Activated gamma-delta T cell treated with Interleukin-2 at 50 U/mL for 16 hours (primary cell): ENCODE data around the gene DPP10.
"Not testable (repeated sequence)": the region's sequence is repeated elsewhere in the genome, so short reads cannot be mapped to it uniquely, and the experiment has no call there.

Source experiments
- DNase-seq: peaks from one replicate; pipeline ENCODE4 v3.0.0-alpha.2; 2020

Gene DPP10

GRCh38 chr2:114442510-114442909, at the start of gene DPP10:
Gene DPP10 (plus strand): TSS chr2:114442641.
- no peak for DNase-seq

GRCh38 chr2:114400890-114401289, 41.6 kb upstream of the DPP10 start:
- DNase-seq, result no peak

DNA sequence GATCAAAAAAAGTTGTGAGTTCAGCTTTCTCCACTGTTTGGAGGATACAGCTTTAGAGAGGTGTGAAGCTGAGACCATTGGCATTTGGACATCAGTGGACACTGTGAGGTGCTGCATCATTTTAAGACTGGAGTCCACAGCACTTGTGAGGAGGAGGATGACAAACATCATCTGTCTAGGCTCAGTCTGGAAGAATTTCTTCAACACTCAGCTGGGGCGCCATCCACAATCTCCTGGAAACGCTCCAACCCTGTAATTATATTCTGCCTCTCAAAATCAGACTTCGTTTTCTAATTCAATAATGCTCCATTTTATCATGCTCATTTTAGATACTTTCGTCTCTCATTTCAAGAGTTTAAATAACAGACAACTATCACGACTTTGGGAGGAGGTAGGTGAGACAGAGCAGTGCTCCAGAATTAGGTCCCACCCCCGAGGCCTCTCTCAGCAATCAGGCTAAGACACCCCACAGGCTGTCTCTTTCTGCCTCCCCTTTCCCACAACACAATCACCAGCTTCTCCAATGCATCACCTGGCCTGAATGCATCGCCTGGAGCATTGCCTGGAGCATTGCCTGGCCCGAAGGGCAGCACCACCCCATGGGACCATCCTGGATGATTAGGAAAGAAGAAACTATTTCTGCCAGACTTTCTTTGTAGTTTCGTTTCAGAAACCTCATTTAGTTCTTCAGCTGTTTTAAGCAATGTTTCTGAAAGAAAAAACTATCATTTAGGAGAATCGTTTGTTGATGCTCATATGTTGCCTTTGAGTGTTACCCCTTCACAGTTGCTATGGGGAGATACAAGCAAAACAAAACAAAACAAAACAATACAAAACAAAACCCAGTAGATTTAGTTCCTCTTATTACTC, 37.0 kb upstream of the DPP10 start:
- DNase-seq, result no peak

DNA sequence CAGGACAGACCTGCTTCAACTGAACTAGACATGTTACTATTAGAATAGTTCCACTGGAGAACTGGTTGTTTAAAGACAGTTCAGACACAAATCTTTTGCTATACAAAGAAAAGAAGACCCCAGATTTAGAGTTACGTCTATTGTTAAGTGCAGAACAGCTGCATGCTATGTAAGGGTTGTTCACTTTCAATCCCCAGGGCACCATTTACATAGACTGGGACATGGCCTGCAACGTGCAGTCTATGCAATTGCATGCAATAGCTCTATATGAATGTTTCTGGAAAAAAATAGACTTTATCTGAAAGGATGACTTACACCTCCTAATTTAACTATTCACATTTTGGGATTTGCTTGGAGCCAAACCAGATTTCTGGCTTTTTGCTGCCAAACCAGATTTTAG, 36.1 kb upstream of the DPP10 start:
- no peak for DNase-seq

DNA sequence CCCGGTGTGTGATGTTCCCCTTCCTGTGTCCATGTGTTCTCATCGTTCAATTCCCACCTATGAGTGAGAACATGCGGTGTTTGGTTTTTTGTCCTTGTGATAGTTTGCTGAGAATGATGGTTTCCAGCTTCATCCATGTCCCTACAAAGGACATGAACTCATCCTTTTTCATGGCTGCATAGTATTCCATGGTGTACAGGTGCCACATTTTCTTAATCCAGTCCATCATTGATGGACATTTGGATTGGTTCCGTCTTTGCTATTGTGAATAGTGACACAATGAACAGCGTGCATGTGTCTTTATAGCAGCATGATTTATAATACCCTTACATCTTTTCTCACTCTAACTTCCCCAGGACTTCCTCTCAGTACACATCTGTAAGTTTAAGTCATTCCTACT, 35.1 kb upstream of the DPP10 start:
- DNase-seq, result not testable (repeated sequence)

DNA sequence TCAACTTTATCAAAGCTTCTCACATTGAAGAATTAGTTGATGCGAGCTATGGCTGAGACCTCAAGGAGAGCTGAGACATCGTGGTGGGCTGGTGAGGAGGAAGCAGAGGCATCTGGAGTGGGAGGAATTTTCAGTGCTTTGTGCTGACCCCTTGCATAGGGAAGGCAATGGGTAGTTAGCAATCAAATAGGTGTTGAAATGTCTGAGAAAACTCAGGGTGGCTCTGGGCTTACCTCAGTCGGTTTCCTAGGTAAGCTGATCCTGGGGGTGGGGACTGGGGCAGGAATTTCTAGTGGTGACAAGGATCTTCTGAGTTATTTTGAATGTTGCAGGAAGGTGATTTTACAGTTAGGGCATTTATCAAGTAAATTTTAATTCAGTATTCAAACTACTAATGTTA, 20.7 kb upstream of the DPP10 start:
- no peak for DNase-seq

GRCh38 chr2:114424699-114425098, 17.7 kb upstream of the DPP10 start:
- no peak for DNase-seq

DNA sequence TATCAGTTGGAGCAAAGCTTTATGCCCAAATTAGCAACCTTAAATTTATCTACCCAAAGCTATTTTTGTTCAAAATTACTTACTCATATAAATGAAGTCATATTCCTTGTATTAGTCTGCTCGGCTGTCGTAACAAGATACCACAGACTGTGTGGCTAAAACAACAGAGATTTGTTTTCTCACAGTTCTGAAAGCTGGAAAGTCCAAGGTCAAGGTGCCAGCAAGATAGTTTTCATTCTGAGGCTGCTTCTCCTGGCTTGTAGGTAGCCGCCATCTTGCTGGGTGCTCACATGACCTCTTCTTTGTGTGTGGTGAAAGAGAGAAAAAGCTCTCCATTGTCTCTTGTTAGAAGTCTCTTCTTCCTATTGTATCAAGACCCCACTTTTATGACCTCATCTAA, 15.7 kb upstream of the DPP10 start:
- no peak for DNase-seq

DNA sequence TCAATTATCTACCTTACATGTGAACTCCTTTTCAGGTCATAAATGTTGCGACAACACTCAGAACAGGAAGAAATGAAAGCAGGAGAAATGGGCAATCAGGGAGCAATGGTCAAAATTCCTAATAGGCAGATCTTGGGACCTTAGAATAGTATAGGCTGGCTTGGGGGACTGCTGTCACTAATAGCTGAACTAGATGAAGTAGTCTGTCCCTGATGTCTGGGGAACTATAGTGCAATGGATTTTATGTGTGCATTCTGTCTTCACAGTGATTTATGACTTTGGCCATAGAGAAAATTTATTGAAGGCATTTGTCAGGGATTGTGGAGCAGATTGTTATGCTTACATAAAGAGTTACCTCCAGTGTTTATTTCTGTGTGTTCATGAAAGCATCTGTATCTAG, 6.1 kb upstream of the DPP10 start:
- no peak for DNase-seq

DNA sequence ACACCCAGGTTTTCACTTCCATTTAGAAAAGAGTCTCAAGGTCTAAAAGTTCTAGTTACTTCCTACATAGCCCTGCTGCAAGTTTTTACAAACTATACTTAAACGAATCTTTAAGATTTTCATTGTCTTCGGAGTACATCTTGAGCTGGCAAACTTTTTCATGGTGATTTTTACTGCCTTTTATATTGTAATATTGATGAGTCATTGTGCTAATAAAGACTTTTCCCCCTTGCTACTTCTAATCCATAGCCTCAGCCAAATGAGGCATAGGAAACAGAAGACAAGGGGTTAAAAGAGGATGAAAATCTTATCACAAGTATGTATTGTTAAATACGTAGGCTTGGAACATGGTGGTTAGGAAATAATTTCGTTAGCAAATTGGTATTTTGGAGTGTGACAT, 4.1 kb downstream of the DPP10 start:
- DNase-seq, result no peak

- no peak for DNase-seq
Observed at GRCh38 chr2:114450639-114451038, 8.2 kb downstream of the DPP10 start.

- no peak for DNase-seq
Observed at GRCh38 chr2:114456566-114456965, 14.1 kb downstream of the DPP10 start.

GRCh38 chr2:114457956-114458355, 15.5 kb downstream of the DPP10 start:
- DNase-seq, result no peak

DNA sequence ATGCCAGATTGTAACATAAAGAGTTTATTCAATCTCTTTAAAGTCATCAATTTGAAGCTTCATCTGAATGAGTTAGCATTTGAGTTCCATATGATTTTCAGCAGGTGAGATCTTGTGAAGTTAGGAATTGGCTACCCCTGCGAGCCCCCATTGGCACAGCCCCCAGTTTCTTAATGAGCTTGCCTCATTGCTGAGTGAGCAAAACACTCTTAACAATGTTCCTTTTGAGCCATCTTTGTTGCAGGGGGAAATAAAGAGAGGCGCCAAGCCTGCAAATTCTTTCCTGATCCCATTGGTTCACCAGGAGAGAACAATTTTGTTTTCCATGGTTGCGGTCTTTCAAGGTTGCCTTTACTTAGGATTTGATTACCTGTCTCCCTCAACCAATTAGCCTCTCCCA, 18.7 kb downstream of the DPP10 start:
- no peak for DNase-seq

GRCh38 chr2:114464961-114465706, 22.7 kb downstream of the DPP10 start:
- DNase-seq, result no peak

- DNase-seq, result no peak
Observed at GRCh38 chr2:114468343-114468742, 25.9 kb downstream of the DPP10 start.

- no peak for DNase-seq
Observed at GRCh38 chr2:114472246-114472645, 29.8 kb downstream of the DPP10 start.

- DNase-seq, result no peak
Observed at GRCh38 chr2:114472726-114473125, 30.3 kb downstream of the DPP10 start.

- no peak for DNase-seq
Observed at GRCh38 chr2:114488841-114489530, 46.5 kb downstream of the DPP10 start.

- no peak for DNase-seq
Observed at GRCh38 chr2:114495046-114495445, 52.6 kb downstream of the DPP10 start.

GRCh38 chr2:114496959-114497358, 54.5 kb downstream of the DPP10 start:
- no peak for DNase-seq

DNA sequence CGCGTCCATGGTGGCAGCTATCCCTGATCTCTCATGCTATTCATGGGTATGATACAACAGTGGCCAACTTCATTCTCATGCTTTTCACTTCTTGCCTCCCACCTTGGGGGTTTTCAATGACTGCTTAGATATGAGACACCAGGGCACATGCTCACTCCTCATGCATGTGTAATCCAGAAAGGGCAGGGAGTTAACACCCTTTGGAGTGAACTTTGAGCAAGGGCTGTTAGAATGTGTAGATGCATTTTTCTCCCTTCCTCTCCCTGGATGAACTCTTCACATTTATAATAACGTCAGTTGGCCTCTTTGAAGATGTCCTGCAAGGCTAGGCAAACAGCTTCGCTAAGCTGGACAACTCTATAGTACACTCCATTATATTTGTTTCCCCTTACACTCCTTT, 56.7 kb downstream of the DPP10 start:
- no peak for DNase-seq

DNA sequence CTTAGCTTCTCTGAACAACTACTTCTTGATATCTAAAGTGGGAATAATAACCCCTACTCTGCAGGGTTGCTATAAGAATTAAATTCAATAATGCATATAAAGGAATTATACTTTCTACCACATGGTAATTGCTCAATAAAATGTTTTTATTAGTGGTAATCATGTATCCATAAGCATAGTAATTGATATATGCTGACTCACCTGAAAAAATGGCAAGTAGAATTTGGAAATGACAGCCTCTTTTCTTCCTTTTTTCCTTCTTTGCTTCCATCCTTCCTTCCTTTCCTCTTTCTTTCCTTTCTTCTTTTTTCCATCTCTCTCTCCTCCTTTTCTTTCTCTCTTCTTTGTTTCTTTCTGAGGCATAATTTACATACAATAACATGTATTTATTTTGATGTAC, 65.3 kb downstream of the DPP10 start:
- DNase-seq, result no peak

DNA sequence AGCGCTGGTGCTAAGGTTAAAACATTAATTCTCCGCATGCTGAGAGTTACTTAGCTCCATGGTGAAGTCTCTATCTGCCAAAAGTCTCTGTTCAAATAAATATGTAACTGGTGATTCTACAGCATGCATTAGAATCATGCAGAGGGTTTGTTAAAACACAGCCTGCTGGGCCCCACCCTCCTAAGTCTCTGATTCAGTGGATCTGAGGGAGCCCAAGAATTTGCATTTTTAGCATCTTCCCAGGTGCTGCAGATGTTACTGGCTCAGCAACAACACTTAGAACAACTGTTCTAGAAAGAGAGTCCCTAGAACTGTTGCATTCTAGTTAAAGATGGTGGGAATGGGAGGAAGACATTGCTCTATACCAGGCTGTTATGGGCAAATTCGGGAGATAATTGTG, 73.4 kb downstream of the DPP10 start:
- DNase-seq, result no peak
